Heart left ventricle (tissue), 13 donors: ENCODE measurements around the gene ABCA9.

Experiments
- POLR2A ChIP-seq, 2 donors: fragments of 450-650 bp; IDR thresholded peaks; one replicate each; pipeline ENCODE4 v1.6.1; 2017; ENCODE audit warnings: antibody characterized with exemption in 2 of 2, mild to moderate bottlenecking in 2 of 2, moderate library complexity in 2 of 2
- TF ChIP-seq, protein P1 (sequence below), 12 donors: fragments of 200-600 bp; sonication (generic) in 4 of 12; IDR thresholded peaks; one replicate each; pipeline versions ENCODE4 v1.5.0 to v1.8.0; 2018 to 2022; ENCODE audit warnings: antibody characterized with exemption in 12 of 12, mild to moderate bottlenecking in 5 of 12
- donor health status: ischemic (EF 13 %, LVEDD 7.1; RV severe dilation, severe dysfunction).
- donor health status: DM: no; HTN: yes; CAD: no.
- donor health status: DM: no; HTN: no; CAD: no.
- donor health status: ischemic (EF 25% LVEDD 6.9; RV normal size, moderate dysfunction).
- donor health status: ischemic (EF 25% LVEDD 5.7; RV mildly dilated, moderate dysfunction).
- donor health status: ischemic (EF 35%, LVEDD 5.7; RV mildly dilated, moderate dysfunction).
- donor health status: nonischemic (EF 11% LVEDD 7.7; RV severe dilation, severe dysfunction).
- donor health status: DM: yes; HTN: yes; CAD: no.
- donor health status: PGD.
- donor health status: ischemic (EF 29% LVEDD 5.4; RV normal size, mild dysfunction).
- donor health status: nonischemic (EF 23%, LVEDD 6.1; RV moderate dilation, normal function).

DNA sequence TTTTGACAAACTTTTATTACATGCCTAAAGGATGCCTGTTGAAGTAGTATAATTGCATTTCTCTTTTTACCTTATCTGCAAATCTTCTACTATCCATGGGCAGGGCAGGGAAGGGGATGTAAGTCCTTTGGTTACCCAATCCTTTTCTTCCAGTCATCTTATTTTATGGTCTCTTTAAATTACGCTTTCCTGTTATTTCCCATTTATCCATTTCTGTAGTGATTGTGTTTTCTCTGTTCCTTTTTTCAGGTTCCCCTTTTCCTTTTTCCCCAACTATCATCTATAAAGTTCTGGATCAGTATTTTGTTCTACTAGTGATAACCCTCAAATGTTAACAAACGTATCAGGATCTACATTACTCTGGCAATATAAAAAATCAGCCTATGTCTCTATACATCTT lies 3.3 kb upstream of the ABCA9 start:
- TF ChIP-seq, protein P1, sequence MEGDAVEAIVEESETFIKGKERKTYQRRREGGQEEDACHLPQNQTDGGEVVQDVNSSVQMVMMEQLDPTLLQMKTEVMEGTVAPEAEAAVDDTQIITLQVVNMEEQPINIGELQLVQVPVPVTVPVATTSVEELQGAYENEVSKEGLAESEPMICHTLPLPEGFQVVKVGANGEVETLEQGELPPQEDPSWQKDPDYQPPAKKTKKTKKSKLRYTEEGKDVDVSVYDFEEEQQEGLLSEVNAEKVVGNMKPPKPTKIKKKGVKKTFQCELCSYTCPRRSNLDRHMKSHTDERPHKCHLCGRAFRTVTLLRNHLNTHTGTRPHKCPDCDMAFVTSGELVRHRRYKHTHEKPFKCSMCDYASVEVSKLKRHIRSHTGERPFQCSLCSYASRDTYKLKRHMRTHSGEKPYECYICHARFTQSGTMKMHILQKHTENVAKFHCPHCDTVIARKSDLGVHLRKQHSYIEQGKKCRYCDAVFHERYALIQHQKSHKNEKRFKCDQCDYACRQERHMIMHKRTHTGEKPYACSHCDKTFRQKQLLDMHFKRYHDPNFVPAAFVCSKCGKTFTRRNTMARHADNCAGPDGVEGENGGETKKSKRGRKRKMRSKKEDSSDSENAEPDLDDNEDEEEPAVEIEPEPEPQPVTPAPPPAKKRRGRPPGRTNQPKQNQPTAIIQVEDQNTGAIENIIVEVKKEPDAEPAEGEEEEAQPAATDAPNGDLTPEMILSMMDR (IDR thresholded peaks at IDR 0.05) = no peak
- TF ChIP-seq POLR2A (IDR thresholded peaks at IDR 0.05) = no peak
